ENCODE data around the gene STAB2.

GRCh38 chr12:103691063-103691462, 104.0 kb downstream of the STAB2 start:
- TF ChIP-seq CTCF (IDR thresholded peaks at IDR 0.05), result no peak
- TF ChIP-seq POLR2AphosphoS5 (IDR thresholded peaks at IDR 0.05), result no peak

Data from sigmoid colon (tissue), 4 donors.